8988T (cell line): ENCODE results near the gene TUBB.
"Not testable (repeated sequence)": the region's sequence is repeated elsewhere in the genome, so short reads cannot be mapped to it uniquely, and the experiment has no call there.

Source experiments
- DNase-seq: peaks from one replicate; pipeline ENCODE4 v3.0.0; 2011

The TUBB gene

DNA sequence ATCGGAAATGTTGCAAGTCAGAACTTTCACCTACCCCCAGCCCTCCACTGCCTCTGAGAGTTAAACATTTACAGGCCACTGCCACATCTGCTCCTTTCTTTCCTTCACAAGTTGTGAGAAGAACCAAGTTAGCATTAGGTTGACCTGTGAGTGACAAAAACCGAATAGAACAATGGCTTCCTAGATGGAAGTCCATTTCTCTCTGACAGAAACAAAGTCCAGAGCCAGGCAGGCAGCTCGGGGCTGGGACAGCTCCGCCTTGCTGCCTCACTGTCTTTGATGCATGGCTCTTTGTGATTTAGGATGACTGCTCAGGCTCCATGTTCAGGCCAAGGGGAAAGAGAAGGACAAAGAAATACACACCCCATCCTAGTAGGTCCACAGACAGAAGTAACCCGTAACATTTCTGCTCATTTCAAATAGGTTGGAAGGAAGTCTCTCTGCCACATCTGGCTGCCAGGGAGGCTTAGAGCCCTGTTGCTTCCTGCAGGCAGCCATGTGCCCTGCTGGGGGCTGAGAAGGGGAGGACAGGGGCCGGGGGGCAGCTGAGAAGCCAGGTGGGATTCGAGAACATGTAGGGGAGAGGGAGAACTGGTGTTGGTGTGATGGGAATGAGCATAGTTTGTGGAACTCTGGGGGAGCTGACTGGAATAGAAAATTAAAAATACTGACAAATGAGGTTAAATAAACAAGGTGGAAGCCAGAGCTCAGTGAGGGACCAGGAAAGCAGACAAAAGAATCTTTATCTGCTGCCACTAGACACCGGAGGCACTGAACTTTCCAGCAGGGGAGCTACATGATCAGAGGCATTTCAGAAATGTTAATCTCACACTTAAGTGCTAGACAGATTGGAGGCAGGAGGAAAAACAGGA is 43.7 kb downstream of the TUBB start:
- DNase-seq, result peak; percentile 46

DNA sequence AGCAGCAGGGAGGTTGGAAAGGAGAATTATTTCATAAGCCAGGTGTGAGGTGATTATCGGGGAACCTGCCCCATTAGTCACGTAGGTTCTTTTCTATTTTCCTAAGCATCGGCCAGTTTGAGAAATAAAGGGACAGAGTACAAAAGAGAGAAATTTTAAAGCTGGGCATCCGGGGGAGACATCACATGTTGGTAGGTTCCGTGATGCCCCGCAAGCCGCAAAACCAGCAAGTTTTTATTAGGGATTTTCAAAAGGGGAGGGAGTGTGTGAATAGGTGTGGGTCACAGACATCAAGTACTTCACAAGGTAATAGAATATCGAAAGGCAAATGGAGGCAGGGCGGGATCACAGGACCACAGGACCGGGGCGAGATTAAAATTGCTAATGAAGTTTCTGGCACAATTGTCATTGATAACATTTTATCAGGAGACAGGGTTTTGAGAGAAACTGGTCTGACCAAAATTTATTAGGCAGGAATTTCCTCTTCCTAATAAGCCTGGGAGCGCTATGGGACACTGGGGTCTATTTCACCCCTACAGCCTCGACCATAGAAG is 44.4 kb downstream of the TUBB start:
- DNase-seq, result not testable (repeated sequence)

DNA sequence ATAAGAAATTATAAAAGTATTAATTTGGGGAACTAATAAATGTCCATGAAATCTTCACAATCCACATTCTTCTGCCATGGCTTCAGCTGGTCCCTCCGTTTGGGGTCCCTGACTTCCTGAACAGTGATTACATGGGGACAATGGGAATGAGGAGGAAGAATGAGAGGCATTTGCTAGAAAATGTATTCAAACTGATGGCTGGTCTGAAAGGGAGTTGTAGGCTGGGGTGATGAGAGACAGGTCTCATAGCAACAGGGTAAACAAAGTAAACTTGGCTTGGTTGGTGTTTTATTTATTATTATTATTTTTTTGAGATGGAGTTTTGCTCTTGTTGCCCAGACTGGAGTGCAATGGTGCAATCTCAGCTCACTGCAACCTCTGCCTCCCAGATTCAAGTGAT is 45.3 kb downstream of the TUBB start:
- DNase-seq, result not testable (repeated sequence)

DNA sequence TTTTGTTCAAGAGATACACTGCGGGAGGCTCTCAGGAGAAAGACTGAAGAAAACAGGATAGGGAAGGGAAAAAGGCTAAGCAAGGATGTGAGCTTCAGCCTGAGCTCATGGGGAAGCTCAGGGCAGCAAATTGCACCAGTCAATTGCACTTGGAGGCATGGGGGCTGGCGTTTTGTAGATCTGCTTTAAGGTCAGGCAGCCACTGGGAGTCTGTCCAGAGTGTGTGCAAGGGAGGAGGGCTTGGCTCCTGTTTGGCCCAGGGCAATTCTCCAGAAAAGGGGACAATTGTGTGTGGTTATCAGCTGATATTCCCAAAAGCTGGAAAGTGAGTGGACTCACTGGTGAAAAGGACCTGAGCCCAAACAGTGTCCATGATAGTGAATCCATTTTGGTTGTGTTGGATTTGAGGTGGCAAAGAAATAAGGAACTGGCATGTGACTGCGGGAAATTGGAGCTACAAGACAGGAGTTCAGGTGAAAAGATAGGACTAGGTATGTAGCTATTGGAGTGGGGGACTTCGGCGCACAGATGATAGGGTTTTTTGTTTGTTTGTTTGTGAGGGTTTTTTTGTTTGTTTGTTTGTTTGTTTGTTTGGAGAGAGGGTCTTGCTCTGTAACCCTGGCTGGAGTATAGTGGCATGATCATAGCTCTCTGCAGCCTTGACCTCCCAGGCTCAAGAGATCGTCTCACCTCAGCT is 46.5 kb downstream of the TUBB start:
- no peak for DNase-seq

DNA sequence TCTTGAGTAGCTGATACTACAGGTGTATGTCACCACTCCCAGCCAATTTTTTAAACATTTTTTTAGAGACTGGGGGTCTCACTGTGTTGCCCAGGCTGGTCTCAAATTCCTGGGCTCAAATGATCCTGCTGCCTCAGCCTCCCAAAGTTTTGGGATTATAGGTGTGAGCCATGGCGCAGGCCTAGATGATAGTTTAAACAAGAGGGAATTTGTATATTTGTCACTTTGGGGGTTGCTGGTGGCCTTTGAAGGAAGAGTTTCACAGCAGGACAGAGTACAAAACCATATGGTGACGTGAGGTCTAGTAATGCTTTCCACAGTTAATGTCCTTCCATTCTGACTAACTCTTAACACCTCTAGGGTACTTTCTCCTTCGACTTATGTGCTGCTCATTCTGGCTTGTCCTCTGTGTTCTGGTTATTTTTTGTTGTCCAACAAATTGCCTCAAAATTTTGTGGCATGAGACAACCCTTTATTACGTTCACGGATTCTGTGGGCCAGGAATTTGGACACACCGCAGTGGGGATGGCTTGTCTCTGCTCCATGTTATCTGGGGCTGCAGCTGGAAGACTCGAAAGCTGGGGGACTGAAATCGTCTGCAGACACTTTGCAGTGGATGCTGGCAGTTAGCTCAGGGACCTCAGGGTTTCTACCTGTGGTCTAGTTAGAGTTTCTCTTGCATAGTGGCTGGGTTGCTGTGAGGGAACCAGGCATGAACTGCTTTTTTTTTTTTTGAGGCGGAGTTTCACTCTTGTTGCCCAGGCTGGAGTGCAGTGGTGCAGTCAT is 47.2 kb downstream of the TUBB start:
- no peak for DNase-seq

DNA sequence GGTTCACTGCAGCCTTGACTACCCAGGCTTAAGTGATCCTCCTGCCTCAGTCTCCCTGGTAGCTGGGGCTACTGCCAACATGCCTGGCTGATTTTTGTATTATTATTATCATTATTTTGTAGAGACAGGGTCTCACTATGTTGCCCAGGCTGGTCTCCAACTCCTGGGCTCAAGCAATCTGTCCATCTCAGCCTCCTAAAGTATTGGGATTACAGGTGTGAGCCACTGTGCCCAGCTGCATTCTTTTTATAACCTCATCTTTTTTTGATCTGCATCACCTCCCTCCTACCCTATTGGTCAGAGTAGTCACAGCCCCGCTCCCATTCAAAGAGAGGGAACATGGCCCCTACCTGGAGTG is 47.8 kb downstream of the TUBB start:
- no peak for DNase-seq

DNA sequence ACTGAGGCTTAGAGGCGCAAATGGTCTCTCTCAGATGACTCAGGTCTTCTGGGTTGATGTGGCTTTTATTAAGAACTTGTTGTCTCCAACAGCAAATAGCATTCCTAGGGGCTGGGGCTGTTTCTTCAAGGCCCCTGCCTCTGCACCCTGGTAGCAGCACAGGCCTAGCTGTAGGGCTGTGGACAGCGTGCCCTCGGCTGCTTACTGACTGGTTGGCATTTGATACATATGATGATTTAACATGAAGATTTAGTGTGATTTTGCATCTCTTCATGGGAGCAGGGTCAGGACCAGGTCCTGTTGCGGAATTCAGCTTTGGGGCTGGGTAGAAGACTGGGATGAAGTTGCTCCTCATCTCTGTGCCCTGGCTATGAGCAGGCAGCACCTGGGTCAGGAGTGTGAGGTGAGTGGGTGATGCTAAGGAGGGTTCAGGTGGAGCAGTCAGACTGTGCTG is 48.5 kb downstream of the TUBB start:
- no peak for DNase-seq

DNA sequence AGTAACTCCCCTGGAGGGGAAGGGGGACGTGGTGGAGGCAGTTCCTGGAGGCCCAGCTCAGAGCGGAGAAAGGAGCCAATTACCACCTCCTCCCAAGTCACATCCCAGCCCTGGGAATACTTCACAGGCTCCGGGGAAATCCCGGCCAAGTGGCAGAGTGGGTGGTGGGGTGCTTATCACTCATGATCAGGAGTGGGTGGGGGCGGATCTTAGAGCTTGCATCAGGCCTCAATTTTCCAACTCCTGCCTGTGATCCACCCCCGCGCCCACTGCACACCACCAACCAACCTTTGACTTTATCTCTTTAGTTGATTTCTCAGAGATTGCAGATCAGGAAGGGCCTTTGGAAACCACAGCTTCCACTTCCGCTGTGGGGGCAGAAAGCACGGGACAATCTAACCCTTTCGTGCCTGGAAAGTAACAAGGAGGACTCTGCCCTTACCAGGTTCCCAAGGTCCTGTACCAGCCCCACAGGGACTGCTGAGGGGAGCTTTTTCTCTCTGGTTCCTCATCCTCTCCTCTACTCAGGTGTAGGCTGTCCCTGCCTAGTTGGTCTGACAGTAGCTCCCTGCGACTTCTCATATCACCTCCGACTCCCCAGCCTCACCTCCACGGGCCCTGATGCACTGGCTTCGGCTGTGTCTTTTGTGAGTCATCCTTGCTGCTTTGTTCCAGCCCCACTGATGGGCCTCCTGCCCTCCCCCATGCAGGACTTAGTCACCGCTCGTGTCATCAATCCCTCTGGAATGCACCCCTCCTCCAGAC is 49.1 kb downstream of the TUBB start:
- peak; percentile 75 for DNase-seq

DNA sequence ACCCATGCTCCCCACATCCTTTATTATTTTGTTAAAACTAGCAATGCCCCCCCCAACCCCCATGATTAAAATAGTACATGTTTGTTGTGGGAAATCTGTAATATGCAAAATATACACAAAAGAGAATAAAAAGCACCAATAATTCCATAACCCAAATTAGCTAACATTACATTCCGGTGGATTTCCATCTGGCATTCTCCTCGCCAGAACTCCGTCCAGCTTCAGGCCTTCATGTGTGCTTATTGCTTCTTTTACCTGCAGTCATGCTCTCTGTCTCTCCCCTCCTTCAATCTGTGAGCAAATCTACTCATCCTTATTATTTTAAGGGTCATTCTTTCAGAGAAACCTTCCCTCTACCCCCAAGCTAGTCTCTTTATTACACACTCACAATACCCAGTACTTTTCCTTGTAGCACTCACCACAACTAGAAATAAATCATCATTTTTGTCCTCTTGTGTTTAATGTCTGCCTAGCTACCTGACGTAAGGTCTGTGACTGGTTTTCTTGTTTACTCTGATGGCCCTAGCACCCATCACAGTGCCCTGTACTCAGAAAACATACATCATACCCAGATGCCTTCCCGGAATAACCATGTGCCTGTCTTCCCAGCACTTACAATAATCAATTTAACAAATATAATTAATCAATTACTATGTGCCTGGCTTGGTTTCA is 49.8 kb downstream of the TUBB start:
- no peak for DNase-seq

DNA sequence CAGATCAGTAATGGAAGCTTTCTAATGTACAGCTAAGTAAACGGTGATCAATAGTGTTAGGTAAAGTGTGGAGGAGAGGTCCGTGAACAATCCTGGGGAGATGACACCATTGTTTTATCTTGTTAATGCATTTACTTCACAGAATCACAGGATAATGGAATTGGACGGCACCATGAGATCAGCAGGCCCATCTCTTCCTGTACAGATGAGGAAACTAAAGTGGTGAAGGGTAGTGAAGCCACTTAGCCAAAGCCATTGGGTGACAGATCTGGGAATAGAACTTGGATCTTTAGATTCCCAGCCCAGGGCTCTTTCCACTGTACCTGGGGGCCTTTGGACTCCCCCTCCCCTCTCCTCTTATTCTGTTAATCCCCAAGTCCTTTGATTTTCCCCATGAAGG is 50.4 kb downstream of the TUBB start:
- no peak for DNase-seq

DNA sequence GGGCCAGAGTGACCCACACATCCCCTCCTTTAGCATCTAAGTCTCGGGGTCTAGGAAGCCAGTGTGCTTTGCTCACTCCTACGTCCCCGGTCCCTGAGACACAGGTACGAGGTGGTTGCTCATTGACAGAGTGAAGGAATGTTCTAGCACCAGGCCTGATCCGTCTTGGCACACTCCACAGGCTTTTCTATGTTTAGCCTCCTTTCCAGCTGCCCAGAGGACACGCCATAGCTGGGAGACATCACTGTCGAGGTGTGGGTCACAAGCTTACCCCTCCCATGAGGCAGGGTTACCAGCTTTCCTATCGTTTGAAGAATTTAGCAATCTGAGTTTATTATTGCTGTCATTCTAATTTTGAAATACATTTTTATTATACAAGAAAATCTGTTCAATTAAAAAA is 54.5 kb downstream of the TUBB start:
- no peak for DNase-seq
